Adrenal gland (tissue), 5 donors: Measurements from ENCODE around the gene MAGEF1.

Experiments
- POLR2A ChIP-seq, 2 donors: fragments of 450-650 bp; IDR thresholded peaks; one replicate each; pipeline ENCODE4 v1.6.1; 2017; ENCODE audit warnings: antibody characterized with exemption in 2 of 2, mild to moderate bottlenecking in 2 of 2, moderate library complexity in 1 of 2
- TF ChIP-seq, protein P1 (sequence below), 6 experiments: fragments of 450-650 bp in 4 of 6; fragments of 200-600 bp in 2 of 6; sonication (generic) in 1 of 6; IDR thresholded peaks; 1 replicate in 5 of 6; 2 replicates in 1 of 6; pipeline versions ENCODE4 v1.5.1 to v1.8.0; 2016 to 2021; ENCODE audit warnings: antibody characterized with exemption in 6 of 6, mild to moderate bottlenecking in 2 of 6, moderate library complexity in 1 of 6
- donor health status: DM: no; HTN: no; CAD: no.

DNA sequence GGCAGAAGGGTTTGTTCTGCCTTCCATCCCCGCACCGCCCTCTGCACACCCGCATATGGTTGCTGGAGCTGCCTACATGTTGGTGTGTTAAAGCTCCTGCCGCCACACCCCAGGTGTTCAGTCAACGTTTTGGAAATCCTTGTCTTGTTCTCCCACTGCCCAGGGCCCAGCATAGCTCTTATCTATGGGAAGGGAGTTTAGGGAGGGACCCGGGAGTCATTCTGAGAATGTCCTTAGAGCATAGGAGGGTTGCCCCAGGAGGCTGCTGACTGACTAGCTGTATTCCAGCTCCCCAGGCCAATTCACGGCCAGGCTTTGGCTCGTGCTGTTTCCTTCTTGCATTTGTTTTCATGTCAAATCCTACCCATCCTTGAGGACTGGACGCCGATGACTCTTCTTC is 46.8 kb downstream of the MAGEF1 start:
- TF ChIP-seq, protein P1, sequence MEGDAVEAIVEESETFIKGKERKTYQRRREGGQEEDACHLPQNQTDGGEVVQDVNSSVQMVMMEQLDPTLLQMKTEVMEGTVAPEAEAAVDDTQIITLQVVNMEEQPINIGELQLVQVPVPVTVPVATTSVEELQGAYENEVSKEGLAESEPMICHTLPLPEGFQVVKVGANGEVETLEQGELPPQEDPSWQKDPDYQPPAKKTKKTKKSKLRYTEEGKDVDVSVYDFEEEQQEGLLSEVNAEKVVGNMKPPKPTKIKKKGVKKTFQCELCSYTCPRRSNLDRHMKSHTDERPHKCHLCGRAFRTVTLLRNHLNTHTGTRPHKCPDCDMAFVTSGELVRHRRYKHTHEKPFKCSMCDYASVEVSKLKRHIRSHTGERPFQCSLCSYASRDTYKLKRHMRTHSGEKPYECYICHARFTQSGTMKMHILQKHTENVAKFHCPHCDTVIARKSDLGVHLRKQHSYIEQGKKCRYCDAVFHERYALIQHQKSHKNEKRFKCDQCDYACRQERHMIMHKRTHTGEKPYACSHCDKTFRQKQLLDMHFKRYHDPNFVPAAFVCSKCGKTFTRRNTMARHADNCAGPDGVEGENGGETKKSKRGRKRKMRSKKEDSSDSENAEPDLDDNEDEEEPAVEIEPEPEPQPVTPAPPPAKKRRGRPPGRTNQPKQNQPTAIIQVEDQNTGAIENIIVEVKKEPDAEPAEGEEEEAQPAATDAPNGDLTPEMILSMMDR (IDR thresholded peaks at IDR 0.05): no peak
- TF ChIP-seq POLR2A (IDR thresholded peaks at IDR 0.05): no peak
